NCI-H1417 (cell line): ENCODE results near the gene ENTPD7.

Experiments used
- DNase-seq, 3 experiments: peaks; one replicate each; lab custom pipeline; 2025; lab: John Stamatoyannopoulos, UW

ENTPD7 gene

DNA sequence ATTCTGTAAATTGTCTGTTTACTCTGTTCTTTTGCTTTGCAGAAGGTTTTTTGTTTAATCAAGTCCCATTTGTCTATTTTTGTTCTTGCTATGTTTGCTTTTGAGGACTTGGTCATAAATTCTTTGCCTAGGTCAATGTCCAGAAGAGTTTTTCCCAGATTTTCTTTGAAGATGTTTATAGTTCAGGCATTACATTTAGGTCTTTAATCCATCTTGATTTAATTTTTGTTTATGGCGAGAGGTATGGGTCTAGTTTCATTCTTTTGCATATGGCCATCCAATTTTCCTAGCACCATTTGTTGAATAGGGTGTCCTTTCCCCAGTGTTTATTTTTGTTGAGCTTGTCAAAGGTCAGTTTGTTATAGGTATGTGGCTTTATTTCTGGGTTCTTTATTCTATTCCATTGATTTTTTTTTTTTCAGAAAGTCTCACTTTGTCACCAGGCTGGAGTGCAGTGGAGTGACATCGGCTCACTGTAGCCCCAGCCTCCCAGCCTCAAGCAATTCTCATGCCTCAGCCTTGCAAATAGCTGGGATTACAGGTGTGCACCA, 11.6 kb upstream of the ENTPD7 start:
- DNase-seq, result no peak

DNA sequence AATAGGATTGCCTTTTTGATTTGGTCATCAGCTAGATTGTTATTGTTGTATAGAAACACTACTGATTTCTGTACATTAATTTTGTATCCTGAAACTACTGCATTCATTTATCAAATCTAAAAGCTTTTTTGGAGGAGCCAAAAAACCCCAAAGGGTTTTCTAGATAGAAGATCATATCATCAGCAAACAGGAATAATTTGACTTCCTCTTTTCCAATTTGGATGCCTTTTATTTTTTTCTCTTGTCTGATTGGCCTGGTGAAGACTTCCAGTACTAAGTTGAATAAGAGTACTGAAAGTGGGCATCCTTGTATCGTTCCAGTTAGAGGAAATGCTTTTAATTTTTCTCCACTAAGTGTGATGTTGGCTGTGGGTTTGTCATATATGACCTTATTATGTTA, 10.6 kb upstream of the ENTPD7 start:
- no peak for DNase-seq

DNA sequence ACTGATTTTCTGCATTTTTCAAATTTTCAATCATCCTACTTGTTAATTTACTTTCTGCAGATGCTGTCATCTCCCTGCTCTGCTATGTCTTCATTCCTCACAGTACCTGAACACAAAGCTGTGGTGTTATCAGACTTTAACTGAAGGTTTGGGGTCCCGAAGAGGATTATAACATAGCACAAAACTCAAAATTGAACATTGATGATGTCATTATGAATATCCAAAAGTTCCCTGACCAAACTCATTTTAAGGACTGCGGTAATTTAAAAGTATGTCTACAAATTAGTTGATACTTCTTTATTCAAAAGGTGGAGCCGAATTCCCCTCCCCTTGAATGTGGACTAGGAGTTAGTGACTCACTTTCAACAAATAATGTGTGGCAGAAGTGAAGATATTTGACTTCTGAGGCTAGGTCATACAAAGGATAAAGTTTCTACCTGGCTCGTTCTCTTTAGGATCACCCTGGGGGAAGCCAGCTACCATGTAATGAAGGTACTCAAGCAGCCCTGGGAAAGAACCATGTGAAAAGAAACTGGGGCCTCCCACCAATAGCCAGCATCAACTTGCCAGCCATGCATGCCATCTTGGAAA, 6.4 kb upstream of the ENTPD7 start:
- no peak for DNase-seq

DNA sequence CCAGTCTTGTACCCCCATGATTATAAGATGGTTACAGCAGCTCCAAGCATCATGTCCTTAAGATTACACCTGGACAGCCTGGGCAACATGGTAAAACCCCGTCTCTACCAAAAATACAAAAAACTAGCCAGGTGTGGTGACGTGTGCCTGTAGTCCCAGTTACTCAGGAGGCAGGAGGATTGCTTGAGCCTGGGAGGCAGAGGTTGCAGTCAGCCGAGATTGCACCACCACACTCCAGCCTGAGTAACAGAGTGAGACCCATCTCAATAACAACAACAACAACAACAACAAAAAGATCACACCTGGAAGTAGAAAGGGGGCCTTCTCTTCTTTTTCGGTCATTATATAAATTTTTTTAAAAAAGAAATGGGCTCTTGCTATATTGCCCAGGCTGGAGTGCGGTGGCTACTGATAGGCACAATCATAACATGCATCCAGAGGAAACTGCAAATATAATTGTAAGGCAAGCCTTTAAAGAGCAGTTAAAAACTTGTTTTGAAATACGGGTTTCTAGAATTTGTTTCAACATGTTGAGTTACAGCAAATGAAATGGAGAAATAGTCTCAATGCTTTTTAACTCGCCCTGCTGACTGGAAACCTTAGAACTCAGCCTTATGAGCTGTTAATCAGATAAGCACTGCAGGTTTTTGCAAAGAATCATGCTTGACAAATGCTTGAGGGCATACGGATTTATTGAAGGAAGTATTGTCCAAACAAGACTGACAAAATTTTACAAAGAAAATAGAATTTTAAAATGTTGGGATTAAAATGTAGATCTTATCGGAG, 4.7 kb upstream of the ENTPD7 start:
- DNase-seq, result no peak

DNA sequence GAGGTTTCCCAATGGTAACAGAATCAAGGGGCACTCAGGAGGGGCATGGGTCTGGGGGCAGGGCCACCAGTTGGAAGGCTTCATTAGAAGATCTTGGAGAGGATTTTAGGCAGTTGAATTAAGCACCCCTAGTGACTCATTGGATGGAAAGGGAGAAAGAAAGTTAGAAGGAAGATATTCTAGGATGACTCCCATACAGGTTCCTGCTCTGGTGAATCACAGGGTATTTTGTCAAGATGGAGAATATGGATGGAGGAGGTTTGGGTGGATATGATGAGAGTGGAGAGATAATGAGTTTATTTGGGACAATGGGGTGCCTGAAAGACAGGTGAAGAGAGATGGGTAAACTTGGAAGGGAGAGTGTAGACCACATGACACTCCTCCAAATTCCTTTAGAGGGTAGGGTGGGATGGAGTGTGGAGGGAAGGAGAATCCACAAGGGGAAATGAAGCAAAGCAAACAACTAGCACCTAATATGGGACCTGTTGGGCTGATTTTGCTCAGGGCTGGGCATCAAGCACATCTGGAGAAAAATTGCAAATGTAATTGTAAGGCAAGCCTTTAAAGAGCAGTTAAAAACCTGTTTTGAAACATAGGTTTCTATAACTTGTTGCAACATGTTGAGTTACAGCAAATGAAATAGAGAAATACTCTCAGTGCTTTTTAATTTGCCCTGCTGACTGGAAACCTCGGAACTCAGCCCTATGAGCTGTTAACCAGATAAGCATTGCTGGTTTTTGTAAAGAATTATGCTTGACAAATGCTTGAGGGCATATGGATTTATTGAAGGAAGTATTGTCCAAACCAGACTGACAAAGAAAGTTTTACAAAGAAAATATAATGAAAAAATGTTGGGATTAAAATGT, 2.9 kb upstream of the ENTPD7 start:
- DNase-seq, result no peak

DNA sequence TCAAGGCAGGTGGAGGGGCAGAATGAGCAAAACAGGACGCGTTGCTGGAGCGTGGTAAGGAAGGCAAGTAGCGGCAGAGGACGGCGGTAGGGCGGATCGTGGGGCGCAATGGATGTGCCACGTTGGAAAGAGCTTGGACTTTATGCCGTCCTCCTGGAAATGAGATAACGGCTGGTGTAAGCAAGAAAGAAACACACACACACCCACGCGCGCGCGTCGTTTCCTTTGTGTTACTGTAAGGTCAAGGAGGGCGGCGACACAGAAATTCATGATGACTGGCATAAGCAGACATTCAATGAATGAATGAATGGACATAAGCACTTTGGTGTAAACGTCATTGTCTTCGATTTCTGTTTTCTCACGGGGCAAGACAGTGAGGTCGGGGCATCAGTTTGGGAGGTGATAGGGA, 683 bp upstream of the ENTPD7 start:
- peak; percentile 21 to 69 (median 49) for DNase-seq

DNA sequence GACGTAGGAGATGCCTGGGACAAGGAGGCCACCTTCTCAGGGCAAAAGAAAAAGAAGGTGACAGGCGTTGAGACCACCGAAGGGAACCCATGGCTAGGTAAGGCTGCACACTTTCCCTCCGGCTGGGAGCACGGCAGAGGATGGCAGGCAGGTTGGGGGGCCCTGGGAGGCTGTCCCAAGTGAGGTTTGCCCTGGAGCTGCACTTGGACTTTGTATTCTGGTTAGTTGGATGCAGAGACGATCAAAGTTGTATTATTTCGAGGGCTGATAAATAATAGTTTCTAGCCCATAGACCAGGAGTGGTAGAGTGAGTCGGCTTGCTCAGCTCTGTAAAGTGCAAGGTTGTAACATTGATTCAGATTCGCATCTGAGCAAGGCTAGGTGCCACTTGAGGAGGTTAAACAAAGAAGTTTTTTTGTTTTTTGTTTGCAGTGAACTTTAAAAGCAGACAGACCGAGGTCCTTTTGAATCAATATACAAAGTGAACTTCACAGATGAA, 608 bp downstream of the ENTPD7 start:
- peak in 1 of 3 experiments; percentile 32 for DNase-seq

DNA sequence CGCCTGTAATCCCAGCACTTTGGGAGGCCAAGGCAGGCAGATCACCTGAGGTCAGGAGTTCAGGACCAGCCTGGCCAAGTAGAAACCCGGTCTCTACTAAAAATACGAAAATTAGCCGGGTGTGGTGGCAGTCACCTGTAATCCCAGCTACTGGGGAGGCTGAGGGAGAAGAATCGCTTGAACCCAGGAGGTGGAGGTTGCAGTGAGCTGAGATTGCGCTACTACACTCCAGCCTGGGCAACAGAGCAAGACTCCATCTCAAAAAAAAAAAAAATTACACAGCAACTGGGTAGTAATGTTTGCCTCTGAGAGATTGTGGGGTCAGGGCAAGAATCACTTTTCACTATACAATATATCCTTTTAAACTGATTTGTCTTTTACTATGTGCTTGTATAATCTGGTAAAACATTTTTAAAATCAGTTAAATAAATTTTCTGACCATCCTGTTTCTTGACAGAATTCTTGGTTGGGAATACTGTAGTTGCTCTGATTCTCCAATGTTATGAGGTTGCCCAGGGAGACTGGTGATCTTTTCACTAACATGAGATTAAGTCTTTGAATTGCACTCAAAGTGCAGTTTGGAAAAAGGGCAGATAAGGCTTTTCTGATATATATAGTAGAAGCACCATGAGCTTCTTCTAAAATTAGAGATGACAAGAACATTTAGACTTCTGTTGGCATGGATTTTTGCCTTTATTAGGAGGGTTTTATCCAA, 1.5 kb downstream of the ENTPD7 start:
- no peak for DNase-seq

DNA sequence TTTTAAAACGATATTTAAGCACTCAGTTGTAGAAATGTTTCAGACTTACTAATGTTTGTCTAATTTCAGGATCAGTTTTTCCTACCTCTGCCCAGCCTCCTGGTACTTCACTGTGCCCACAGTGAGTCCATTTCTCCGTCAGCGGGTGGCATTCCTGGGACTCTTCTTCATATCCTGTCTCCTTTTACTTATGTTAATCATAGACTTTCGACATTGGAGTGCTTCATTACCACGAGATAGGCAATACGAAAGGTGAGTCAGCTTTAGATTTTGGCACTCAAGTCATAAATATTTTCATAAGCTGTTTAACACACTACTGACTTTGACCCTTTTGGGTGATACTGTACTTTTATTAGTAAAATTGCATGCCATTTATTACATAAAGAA, 2.1 kb downstream of the ENTPD7 start:
- no peak for DNase-seq

DNA sequence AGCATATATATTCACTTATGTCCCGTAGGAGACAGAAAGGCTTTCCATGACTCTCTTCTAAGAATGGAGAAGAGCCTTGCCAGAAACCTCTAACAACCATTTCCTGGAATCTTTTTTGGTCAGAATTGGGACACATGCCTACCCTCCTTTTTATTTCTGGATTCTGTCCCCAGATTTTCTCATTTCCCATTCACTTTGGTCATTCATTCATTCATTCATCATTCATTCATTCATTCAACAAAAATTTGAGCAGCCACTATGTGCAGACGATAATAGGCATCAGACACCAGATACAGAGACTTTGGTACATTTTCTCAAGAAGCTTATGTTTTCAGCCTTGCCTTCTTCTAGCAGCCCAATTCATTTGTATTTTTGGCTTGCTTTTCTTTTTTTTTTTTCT, 6.0 kb downstream of the ENTPD7 start:
- no peak for DNase-seq

DNA sequence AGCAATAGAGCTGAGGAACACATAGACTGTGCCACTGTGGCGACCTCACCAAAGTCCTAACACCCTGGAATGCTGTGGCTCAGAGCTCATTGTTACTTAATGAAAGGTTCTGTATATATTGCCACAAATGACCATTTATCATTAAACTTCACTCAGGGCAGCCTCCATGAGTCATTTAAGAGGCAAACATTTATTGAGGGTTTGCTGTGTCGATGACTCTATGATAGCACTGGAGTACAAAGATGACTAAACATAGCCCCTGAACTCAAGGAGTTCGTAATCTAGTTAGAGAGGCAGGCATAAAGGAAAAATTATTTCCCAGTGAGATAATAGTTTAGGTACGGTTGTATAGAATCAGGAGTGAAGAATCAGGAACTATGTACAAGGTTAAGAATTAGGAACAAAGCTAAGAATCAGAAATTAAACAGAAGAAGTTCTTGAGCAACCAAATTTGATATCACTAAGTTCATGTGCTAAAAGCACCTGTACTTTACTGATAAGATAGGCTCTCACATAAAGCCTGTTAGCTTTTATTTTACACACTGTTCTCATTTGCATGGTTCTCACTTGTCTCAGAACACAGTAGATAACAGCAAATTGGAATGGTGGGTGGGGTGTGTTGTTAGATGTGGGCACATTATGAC, 7.9 kb downstream of the ENTPD7 start:
- DNase-seq, result peak in 1 of 3 experiments; percentile 0

DNA sequence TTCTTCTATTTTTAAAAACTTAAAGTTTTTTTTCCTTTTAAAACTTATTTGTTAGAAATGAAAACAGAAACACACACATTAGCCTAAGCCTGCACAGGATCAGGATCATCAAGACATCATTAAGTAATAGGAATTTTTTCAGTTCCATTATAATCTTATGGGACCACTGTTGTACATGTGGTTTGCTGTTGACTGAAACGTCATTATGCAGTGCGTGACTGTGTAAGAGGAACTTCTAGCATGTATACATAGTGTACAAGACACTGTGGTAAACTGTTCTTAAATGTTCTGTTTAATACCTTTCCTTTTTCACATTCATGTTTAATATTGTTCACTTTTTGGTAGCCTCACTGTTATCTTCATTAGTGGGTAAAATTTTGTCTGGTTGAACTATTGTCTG, 12.1 kb downstream of the ENTPD7 start:
- DNase-seq, result no peak

DNA sequence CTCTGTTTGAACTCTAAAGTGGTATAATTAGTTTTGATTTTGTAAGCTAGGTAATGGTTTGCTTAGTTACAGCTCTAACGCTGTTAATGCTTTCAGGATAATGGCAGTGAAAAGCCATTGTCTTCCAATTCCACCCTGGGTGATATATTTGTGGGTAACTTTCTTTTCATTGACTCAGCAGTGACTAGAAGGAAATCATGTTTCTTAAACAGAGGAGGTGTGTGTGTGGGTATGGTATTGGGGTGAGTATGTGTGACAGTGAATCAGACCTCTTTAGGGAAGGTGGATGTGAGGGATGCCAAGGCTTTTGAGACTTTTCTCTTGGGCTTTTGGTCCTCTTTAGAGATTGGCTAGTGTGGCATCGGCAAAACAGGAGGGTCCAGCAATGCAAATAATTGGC, 13.6 kb downstream of the ENTPD7 start:
- DNase-seq, result no peak

DNA sequence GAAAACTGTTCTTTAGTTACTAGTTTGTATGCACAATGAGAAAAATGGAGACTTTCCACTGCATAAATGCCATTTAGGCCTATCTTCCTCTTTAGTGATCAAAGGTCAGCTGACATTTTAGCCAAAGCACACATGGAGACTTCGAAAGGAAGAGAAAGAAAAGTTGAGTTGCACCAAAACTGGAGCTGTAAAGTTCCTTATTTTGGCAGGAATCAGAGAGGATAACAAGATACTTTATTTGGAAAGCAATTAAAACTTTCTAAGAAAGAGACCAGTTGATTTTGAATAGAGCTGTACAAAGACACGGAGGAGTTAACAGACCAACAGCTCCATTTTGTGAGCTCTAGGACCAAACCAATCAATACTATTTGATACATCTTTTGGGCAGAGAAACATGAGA, 14.2 kb downstream of the ENTPD7 start:
- DNase-seq, result no peak

DNA sequence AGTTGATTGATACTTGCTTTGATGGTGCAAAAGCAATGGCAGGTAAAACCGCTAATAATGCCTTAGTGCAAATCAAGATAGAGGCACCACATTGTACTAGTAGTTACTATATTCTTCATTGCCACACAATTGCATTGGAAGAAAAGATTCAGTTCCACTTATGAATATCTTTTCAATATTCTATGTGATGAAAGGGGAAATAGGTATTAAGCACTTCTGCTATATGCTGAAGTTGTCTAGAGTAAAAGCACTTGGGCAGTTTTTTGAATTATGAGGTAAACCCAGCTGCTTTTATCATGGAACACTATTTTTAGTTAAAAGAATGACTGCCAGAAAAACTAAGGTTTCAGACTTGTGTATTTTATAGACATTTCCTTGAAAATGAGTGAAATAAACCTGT, 15.5 kb downstream of the ENTPD7 start:
- no peak for DNase-seq

DNA sequence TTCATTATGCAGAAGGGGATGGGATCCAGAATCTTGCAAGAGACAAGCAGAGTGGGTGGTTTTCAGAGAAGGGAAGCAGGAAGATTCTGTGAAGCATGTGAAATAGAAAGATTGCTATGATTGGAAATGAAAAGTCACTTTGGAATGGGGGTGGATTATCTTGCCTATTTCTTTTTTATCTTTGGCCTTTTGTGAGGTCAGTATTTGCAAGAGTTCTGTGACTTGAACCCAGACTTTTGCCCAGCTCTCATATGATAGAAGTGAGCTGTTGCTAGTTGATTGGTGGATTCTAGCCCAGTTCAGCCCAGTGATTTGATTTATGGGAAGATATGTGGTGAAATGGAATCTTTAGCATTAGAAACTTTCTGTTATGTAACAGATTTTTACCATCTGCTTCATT, 17.1 kb downstream of the ENTPD7 start:
- DNase-seq, result no peak

DNA sequence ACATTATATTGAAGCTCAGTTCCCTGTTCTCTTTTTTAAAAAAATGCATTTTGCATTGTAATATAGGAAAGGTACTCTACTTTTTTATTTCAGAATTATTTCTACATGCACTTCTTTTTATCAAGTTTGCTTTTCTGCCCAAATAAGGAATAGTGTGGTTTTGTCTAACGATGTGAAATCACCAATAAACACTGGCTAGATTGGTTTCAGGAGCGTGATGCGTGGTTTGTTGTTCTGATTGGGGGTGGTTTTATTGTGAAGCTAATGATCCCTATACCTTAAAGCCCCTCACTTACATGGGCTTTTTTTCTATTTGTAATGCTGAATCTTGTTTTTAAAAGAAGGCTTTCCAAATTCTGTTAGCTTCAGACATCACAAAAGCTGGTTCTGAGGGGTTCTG, 17.6 kb downstream of the ENTPD7 start:
- DNase-seq, result no peak

DNA sequence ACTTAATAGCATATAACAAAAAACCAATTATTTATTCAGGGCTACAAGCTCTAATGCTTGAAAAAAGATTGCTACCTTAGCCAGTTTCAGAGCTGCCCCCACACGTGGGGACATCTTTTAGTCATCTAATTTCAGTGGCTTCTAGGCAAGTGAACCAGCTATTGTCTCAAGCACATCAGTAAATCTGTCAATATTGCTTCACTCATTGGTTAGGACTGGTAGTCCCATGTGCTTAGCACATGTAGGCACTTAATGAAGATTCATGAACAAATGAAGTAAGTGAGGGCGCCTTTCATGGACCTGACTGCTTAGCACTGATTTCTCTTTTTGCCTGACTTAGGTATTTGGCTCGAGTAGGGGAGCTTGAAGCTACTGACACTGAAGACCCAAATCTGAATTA, 19.6 kb downstream of the ENTPD7 start:
- DNase-seq, result no peak

DNA sequence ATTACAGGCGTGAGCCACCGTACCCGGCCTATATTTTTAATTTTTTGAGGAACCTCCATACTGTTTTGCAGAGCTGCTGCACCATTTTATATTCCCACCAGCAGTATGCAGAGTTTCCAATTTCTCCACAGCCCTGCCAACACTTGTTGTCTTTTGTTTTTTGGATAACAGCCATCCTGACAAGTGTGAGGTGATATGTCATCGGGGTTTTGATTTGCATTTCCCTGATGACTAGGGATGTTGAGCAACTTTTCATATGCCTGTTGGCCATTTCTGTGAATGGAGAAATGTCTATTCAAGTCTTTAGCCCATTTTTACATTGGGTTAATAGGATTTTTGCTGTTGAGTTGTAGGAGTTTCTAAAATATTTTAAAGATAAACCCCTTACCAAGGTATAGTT, 22.2 kb downstream of the ENTPD7 start:
- DNase-seq, result no peak

DNA sequence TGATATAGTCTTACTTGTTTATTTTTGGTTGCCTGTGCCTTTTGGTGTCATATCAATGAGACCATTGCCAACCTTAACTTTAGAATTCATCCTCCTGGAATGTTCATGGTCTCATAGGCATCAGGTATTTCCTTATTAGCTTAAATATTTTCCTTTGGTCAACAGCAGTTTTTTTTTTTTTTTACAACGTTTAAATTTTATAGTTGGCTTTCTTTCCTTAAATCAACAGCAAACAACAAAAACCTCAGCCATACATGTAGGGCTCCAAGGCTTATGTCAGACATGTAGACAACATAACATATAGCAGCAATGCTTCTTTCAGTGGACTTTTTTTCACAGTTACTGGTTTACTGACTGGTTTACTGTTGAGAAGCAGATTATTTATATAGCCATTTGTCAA, 22.7 kb downstream of the ENTPD7 start:
- no peak for DNase-seq

DNA sequence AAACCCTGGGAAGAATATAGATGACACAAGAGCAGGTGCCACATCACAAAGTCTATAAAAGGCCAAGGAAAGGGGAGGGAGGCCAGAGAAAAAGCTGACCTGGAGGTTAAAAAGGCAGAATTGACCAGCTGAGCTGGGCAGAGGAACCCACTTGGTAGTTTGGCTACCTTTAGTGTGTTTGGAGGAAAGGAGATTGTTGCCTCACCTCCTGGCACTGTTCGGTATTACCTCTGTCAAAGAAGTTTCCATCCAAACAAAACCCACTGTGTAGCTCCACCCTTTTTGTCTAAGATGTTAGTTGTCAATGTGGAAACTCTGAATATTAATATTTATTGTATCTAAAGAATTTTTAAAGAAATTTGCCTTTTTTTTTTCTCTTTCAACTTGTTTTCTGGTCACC, 23.4 kb downstream of the ENTPD7 start:
- no peak for DNase-seq
